Measurements from ENCODE around the gene LTBP2.

Gene LTBP2

GRCh38 chr14:74611650-74612349, at the start of gene LTBP2:
Gene LTBP2 (minus strand): TSS chr14:74612237. CDS start chr14:74611944, 293 bp downstream.
- no peak for DNase-seq (ENCODE audit: low read depth)

GRCh38 chr14:74660863-74661262, 48.8 kb upstream of the LTBP2 start:
- DNase-seq (ENCODE audit: low read depth): no peak

- DNase-seq (ENCODE audit: low read depth): no peak
Measured at GRCh38 chr14:74660167-74660566, 48.1 kb upstream of the LTBP2 start.

GRCh38 chr14:74658535-74659131, 46.6 kb upstream of the LTBP2 start:
- DNase-seq (ENCODE audit: low read depth): no peak

GRCh38 chr14:74656964-74657363, 44.9 kb upstream of the LTBP2 start:
- no peak for DNase-seq (ENCODE audit: low read depth)

GRCh38 chr14:74655599-74656395, 43.8 kb upstream of the LTBP2 start:
- no peak for DNase-seq (ENCODE audit: low read depth)

GRCh38 chr14:74654931-74655330, 42.9 kb upstream of the LTBP2 start:
- no peak for DNase-seq (ENCODE audit: low read depth)

GRCh38 chr14:74653386-74654138, 41.5 kb upstream of the LTBP2 start:
- DNase-seq (ENCODE audit: low read depth): no peak

GRCh38 chr14:74652541-74652940, 40.5 kb upstream of the LTBP2 start:
- DNase-seq (ENCODE audit: low read depth): no peak

- no peak for DNase-seq (ENCODE audit: low read depth)
Measured at GRCh38 chr14:74650927-74651686, 39.1 kb upstream of the LTBP2 start.

- DNase-seq (ENCODE audit: low read depth): no peak
Measured at GRCh38 chr14:74649673-74650072, 37.6 kb upstream of the LTBP2 start.

- no peak for DNase-seq (ENCODE audit: low read depth)
Measured at GRCh38 chr14:74649167-74649566, 37.1 kb upstream of the LTBP2 start.

GRCh38 chr14:74648601-74649000, 36.6 kb upstream of the LTBP2 start:
- no peak for DNase-seq (ENCODE audit: low read depth)

- no peak for DNase-seq (ENCODE audit: low read depth)
Measured at GRCh38 chr14:74647678-74648461, 35.8 kb upstream of the LTBP2 start.

GRCh38 chr14:74647061-74647677, 35.1 kb upstream of the LTBP2 start:
- no peak for DNase-seq (ENCODE audit: low read depth)

- DNase-seq (ENCODE audit: low read depth): no peak
Measured at GRCh38 chr14:74645756-74646470, 33.9 kb upstream of the LTBP2 start.

GRCh38 chr14:74645244-74645643, 33.2 kb upstream of the LTBP2 start:
- DNase-seq (ENCODE audit: low read depth): no peak

GRCh38 chr14:74641601-74642391, 29.8 kb upstream of the LTBP2 start:
- DNase-seq (ENCODE audit: low read depth): no peak

- no peak for DNase-seq (ENCODE audit: low read depth)
Measured at GRCh38 chr14:74638966-74639365, 26.9 kb upstream of the LTBP2 start.

All from activated gamma-delta T cell treated with anti-CD3 and anti-CD28 coated beads, Interleukin-2, amount 50 U/mL, for 16 hours (primary cell).